ENCODE results near the gene AQP9.

AQP9 gene

GRCh38 chr15:58141894-58142293, 3.7 kb downstream of the AQP9 start:
- no peak for DNase-seq

- no peak for DNase-seq
Observed at GRCh38 chr15:58142827-58143461, 4.8 kb downstream of the AQP9 start.

- no peak for DNase-seq
Observed at GRCh38 chr15:58145606-58146005, 7.4 kb downstream of the AQP9 start.

- no peak for DNase-seq
Observed at GRCh38 chr15:58146211-58146610, 8.0 kb downstream of the AQP9 start.

GRCh38 chr15:58146749-58147148, 8.6 kb downstream of the AQP9 start:
- no peak for DNase-seq

- no peak for DNase-seq
Observed at GRCh38 chr15:58147171-58147611, 9.0 kb downstream of the AQP9 start.

- DNase-seq = no peak
Observed at GRCh38 chr15:58148120-58148519, 9.9 kb downstream of the AQP9 start.

- DNase-seq = no peak
Observed at GRCh38 chr15:58148633-58149445, 10.7 kb downstream of the AQP9 start.

- DNase-seq = no peak
Observed at GRCh38 chr15:58154769-58155168, 16.6 kb downstream of the AQP9 start.

GRCh38 chr15:58159827-58160386, 21.7 kb downstream of the AQP9 start:
- DNase-seq = no peak

GRCh38 chr15:58161436-58161930, 23.3 kb downstream of the AQP9 start:
- DNase-seq = no peak

GRCh38 chr15:58163985-58164384, 25.8 kb downstream of the AQP9 start:
- DNase-seq = no peak

GRCh38 chr15:58164926-58165325, 26.7 kb downstream of the AQP9 start:
- no peak for DNase-seq

GRCh38 chr15:58165661-58166060, 27.5 kb downstream of the AQP9 start:
- no peak for DNase-seq

GRCh38 chr15:58167095-58167691, 29.0 kb downstream of the AQP9 start:
- no peak for DNase-seq

- DNase-seq = no peak
Observed at GRCh38 chr15:58169934-58170333, 31.8 kb downstream of the AQP9 start.

- no peak for DNase-seq
Observed at GRCh38 chr15:58171476-58172061, 33.4 kb downstream of the AQP9 start.

- no peak for DNase-seq
Observed at GRCh38 chr15:58174709-58175108, 36.5 kb downstream of the AQP9 start.

GRCh38 chr15:58175955-58176354, 37.8 kb downstream of the AQP9 start:
- DNase-seq = no peak

- DNase-seq = no peak
Observed at GRCh38 chr15:58178668-58179067, 40.5 kb downstream of the AQP9 start.

- DNase-seq = no peak
Observed at GRCh38 chr15:58179206-58179605, 41.0 kb downstream of the AQP9 start.

GRCh38 chr15:58179741-58180381, 41.7 kb downstream of the AQP9 start:
- no peak for DNase-seq
